GM21423 (cell line): Measurements from ENCODE around the gene IWS1.
A peak's percentile ranks its signal among the peaks of the same experiment; 100 is the strongest.
"Not testable (repeated sequence)": the region's sequence is repeated elsewhere in the genome, so short reads cannot be mapped to it uniquely, and the experiment has no call there.

Experiments used
- ATAC-seq: cut with Tn5 transposase; IDR thresholded peaks from one replicate; pipeline ENCODE4 v1.9.1; 2021; ENCODE audit warnings: mild to moderate bottlenecking, moderate library complexity; ENCODE audit not compliant: unreplicated experiment

The IWS1 gene

DNA sequence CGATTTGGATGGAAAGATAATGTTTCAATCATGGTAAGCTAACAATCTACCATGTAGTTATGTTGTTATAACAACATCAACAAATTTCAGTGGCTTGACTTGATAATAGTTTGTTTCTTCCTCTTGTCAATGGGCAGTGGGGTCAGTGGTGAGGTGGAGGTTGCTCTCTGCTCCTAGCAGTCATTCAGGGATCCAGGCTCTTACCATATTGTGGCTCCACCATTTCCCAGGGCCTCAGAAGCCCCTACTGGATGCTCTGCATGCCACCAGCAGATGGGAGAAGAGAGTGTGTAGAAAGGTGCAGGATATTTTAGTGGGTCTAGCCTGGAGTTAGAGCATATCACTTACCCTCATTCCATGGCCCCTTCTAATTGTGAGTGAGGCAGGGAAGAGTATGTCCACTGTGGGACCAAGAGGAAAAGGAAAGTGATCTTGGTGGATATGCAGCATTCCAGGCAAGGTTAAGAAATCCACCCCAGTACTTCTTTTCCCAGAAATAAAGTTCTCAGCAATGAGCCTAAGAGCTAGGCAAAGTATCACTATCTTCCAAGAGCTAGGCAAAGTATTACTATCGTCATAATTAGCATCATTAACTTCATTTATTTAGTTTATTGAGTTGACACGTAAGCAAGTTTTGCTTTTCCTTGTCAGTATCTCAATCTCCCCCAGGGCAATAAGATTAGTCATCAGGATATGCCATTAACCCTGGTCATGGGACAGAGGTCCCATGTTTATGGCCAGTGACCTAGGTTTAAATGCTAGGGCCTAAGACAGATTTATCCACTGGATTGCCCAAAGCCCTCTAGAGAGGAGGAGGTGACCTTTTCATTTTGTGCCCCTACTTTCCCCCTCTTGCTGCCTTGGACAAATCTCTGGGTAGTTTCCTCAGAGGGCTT is 4.2 kb upstream of the IWS1 start:
- ATAC-seq = no peak

DNA sequence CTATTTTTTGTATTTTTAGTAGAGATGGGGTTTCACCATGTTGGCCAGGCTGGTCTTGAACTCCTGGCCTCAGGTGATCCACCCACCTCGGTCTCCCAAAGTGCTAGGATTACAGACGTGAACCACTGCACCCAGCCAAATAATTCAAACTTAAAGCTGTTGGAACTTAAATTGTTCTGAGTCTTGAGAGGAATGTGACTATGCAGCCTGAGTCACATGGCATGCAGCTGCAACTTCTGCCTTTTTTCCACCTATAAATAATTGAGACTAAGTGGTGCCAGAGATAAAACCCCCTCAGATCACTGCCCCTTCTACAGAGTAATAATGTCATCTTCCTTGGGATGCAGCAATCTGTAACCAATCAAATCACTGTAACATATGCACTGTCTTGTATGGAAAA is 3.1 kb upstream of the IWS1 start:
- ATAC-seq = not testable (repeated sequence)

DNA sequence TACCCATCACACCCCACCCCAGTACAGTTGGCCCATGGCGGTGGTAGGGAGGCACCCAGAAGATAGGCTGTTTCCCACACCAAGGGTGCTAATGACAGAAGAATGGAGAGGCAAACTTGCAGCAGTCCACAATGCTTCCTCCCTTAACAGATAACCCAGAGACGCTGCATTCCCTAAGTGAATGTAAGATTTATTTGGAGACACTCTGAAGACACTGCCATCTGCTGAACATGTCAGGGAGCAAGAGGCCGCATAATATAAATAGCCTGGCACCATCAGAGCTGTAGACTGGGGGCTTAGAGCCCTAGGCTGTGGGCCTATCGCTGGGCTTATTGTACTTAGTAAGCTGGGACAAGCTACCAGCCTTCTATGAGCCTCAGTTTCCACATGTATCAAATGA is 2.2 kb upstream of the IWS1 start:
- ATAC-seq = no peak

DNA sequence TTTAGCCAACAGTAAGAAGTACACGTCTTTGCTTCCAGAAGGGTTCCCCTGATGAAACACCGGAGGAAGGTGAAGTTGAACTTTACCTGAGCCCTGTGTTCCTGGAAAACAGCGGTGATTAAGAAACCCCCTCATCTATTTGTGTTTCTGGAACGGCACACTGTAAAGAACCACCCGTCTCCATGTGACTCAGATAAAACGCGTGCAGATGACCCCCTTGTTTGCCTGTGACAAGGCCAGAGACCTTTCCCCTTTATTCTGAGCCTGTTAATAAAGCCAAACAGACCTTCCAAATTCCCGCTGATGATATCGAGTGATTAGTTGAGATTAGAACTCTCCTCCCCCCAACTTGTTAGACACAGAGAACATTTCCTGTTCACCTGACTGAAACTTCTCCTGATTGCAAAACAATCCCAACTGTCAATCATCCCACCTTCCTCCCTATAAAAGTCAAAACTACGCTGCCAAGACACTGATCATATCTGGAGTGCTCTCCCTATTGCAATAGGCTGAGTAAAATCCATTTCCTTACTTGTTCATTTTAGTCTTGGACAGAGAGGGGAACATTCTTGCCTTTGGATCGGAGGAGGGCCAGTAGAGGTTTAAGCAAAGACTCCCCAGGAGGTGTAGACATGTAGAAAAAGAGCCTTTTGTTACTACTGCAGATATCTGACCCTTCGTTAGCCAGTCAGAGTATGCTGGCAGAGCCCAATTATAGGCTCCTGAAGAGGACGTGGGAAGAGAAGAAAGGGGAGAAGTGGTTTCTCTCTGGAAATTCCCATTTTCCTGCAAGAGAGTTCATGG is 914 bp upstream of the IWS1 start:
- peak; percentile 7 for ATAC-seq

DNA sequence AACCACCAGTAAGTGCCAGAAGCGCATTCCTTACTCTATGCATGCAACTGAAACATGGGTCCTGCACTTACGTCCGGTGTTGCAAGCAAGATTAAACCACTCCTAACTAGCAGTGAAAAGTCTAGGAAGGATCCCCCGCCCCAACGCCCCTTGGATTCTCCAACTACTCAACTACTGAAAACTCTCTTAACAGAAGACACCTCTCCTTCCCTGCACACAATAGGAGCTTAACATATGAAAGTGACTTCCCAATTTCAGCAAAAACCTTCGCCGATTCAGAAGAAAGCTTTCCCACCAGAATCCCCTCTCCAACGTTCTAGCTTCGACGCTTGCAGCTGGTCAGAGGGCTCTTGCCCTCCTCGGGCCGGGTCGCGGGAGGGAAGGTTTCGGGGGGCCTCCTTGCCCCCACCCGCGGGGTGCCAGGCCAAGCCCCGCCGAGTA is 578 bp downstream of the IWS1 start:
- ATAC-seq = no peak

DNA sequence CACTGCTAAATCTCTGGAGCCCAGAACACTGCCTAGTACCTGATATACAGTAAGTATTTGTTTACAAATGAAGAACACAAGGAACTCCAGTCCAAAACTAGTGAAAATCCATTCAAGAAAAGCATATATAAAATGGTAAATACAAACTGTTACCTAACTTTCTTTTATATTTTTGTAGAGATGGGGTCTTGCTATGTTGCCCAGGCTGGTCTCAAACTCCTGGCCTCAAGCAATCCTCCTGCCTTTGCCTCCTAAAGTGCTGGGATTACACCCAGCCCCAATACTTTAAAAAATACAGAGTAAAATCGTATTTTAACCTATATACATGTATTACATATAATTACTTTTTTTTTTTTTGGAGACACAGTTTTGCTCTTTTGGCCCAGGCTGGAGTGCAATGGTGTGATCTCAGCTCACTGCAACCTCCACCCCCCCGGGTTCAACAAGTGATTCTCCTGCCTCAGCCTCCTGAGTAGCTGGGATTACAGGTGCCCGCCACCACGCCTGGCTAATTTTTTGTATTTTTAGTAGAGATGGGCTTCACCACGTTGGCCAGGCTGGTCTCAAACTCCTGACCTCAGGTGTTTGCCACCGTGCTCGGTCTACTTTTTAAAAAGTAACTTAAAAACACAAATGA is 2.0 kb downstream of the IWS1 start:
- ATAC-seq = not testable (repeated sequence)

DNA sequence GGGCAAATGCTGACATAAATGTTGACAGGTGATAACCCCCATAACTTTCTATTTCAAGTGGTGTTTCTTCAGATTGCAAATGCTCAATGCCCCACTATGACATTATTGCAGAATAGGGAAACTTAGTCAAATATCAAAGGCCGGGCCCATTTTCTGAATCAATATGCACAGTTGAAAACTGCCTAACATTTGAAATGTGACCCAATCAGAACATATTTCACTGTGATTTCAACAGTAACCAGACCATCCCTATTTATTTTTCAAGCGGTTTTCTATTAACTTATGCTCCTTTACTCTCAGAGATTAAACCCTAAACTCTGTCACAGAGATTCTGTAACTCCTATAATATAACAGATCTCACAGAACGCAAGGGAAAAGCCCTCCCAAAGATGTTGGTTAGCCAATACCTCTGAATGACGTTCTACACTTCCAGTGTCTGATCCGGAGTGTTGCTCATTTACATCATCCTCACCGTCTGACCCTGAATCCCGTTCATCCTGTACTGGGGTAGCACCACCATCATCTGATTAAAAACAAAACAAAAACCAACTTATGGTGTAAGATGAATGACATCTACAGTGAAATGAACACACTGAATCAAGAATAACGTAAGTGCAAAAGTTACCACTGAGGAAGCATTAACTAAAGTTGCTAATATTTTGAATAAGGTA is 2.9 kb downstream of the IWS1 start:
- no peak for ATAC-seq

DNA sequence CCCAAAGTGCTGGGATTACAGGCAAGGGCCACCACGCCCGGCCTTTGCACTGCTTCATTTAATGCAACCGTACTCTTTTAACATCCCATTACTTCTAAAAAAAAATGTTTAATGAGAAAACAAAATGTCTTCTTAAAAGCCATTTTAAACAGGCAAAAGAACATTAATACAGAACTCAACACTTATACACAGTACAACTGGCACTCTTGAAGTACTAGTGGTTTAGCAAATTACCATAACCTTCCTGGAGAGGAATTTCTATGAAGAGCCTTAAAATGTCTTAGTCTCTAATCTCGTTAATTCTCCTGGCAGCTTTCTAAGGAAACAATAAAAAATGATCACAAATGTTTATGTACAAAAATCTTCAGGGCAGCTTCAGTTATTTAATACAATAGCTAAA is 5.9 kb downstream of the IWS1 start:
- no peak for ATAC-seq

DNA sequence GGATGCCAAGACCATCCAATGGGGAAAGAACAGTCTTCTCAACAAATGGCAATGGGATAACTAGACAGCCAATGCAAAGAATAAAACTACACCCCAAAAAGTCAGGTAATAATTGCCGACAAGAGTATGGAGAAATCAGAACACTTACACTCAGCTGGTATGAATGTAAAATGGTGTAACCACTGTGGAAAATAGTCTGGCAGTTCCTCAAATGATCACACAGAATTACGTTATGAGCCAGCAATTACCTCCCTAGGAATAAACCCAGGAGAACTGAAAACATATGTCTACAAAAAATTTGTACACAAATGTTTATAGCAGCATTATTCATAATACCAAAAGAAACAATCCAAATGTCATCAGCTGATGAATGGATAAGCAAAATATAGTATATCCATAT is 8.8 kb downstream of the IWS1 start:
- ATAC-seq = no peak

DNA sequence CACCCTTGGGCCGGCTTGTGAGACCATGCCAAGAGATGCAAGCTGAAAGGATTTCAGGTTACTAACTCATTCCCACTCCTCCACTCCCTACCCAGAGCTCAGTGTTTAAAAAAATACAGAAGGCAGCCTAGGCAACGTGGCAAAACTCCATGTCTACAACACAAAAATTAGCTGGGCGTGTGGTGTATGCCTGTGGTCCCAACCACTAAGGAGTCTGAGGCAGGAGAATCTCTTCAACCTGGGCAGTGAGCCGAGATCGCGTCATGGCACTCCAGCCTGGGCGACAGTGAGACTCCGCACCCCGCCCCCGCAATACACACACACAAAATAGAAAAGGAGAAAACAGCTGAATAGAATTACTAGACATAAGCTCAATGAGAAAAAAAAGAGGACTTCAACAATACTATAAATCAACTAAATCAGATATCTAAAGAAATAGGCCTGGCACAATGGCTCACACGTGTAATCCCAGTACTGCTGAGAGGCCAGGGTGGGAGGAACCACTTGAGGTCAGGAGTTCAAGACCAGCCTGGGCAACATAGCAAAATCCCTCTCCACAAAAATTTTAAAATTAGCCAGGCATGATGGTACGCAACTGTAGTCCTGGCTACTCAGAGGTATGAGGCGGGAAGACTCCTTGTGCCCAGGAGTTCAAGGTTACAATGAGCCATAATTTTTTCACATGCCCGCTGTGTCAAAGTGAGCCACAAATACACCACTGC is 10.1 kb downstream of the IWS1 start:
- no peak for ATAC-seq

DNA sequence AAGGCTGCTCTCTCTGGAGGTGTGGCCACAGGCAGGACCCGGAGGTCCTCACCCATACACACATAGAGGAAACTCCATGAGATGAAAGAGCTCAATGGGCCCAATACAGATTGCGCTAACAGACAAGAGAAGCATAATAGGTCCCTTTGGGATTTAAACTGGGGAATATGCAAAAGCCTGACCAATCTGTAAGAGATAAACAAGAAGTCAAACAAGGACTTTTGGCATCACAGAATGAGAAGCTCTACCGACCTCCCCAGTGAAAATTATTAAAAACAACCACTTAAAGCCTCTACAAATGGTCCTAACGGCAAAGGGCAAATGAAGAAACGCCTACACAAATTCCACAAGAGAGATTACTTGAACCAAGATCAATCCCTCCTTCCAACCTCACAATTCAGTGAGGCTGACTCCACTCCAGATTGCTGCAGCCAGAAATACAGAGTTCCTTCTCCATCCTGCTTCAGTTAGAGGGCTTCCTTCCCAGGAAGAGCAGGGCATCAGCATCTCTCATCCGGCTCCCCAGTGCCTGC is 10.8 kb downstream of the IWS1 start:
- no peak for ATAC-seq

DNA sequence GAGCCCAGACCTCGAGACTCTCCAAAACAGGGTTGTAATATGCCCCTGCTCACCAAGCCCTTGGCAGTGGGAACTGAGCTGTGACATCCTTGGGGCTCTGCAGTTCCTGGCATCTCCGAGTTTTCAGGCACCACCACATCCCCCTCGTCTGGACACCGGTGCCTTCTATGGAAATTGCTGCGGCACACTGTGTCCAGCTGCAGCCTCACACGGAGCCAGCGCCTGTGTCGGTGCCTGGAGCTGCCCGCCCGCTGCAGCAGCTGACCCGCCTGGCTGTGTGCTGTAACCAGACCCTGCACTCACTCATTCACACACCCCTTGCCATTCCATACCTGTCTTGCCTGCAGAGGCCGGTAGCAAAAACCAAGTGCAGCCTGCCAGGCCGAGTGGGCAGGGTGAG is 11.8 kb downstream of the IWS1 start:
- no peak for ATAC-seq

DNA sequence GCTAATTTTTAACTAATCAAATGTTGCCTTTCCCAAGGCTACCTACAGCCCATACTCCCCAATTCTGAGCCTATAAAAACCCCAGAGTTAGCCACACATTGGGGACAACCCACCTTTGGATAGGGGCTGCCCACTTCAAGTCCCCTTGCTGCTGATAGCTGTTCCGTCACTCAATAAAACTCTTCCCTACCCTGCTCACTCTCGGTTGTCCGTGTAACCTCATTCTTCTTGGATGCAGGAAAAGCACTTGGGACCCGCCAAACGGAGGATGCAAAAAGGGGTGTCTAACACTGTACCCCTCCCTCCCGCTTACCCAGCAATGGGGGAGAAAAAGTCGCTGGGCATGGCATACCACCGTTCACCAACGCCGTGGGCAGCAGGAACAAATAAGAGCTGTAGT is 12.2 kb downstream of the IWS1 start:
- no peak for ATAC-seq

DNA sequence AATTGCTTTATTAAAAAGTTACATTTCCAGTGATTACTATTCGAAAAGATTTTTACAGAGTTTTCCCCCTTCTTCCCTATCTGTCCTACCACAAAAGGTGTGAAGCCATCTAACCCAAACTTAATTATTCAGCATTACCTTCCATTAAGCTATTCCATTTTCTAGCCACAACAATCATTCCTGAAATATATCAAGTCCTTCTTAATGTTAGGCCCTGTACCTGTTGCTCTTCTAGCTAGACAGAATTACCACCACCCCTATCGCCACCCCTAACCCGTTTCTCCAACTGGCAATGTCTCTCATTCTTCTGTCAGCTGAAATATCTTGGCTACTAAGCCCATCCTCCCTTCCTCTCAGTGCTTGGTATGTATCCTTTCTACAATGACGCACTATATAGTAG is 13.9 kb downstream of the IWS1 start:
- no peak for ATAC-seq

DNA sequence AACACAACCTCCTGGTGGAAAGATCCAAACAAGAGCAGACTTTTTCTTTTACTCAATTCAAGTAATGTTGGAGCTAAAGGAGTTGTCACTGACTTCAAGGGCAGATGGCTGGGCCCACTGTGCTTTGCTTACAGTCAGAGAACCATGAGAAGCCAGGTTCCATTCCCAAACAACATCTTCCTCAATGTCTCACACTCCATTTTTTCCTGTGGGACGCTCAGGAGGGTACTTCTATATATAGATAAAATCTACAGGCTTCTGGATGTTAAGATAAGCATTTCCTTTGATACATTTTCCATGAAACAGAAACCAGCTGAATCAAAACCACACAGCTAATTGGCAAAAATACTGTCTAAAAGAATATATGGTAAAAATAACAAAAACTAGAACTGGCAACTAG is 14.4 kb downstream of the IWS1 start:
- no peak for ATAC-seq

DNA sequence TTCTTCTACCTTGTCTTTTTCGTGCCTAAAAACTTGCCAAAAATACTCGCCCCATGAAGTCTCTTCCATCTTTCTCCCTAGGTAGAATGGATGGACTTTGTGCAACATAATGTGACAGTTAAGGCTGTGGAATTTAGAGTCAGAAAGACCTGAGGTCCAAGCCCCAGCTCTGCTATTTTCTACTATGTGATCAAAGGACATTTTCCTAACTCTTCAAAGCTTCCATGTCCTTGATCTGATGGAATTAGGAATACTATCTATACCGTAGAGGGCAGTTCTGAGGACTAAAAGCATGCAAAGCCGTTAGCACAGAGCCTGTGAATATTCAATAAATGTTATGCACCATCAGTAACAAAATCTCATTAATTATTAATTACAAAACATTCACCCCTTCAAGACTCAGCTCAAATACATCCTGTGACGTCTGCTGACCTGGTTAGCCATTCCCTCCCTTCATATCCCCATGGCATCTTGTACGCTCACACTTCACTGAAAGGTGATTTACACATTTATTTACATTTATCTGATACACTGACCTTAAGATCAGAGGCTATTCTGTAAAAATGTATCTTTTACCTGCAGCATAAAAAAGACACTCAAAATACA is 15.1 kb downstream of the IWS1 start:
- no peak for ATAC-seq

DNA sequence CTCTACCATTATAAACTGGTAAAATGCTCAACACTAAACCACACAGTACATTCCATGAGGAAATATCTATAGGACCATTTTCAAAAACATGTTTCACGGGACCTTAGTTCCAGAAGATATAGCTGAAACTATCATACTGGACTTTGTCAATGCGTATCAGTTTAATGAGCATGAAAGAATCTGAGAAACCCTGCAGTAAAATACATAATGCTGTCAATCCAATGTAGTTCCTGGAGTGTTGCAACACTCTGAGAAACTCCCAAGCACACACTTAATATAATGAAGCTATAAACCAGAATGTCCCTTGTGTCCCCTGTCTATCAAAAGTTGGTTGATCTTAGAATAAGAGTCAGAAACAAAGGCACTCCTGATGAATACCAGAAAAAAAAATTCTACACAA is 16.2 kb downstream of the IWS1 start:
- no peak for ATAC-seq

DNA sequence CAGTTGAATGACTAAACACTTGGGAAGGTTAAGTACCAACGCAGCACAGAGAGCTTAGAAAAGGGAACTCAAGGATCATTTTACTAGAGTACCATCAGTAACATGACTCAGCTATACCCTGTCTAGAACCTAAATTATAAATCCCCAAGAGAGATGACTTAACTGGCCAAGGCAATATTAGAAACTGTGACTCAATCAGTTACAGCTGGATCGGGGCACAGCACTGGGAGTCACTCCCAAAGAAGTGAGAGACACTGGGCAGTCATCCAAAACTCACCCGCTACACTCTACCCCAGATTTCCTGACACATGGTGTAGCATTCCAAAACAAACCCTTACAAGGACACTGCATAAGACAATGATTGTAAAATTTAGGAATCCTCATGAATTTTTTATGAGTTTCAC is 17.7 kb downstream of the IWS1 start:
- peak; percentile 63 for ATAC-seq

DNA sequence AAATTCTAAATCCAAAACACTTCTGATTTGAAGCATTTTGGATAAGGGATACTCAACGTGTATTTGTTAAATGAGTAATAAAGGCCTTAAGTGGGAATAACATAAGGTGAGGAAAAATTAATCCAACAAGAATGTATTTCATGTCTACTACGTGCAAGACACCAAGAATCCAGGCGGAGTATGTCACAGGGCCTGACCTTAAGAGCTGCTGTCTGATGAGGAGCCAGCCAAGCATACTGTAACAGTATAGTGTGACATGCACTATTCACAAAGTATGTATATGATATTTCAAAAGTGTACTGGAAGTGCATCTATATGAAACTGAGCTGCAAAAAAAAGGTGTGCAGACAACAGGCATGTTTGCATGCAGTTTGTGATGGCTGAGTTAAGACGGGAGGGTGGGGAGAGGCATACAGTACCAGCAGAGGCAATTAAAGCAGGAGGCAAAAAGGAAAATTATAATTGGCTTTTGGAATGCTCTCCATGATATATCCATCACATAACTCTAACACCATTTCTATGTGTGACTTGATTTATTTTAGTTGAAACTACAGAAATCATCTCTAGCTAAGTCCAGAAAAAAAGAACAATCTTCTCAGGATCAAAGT is 18.2 kb downstream of the IWS1 start:
- no peak for ATAC-seq
